ENCODE results near the gene ANGPTL3.

Gene ANGPTL3

GRCh38 chr1:62625415-62625814, 28.1 kb downstream of the ANGPTL3 start:
- no peak for DNase-seq (ENCODE audit: low read depth in 2 of 2)

GRCh38 chr1:62628506-62628905, 31.2 kb downstream of the ANGPTL3 start:
- DNase-seq (ENCODE audit: low read depth in 2 of 2) = no peak

- DNase-seq (ENCODE audit: low read depth in 2 of 2) = no peak
Observed at GRCh38 chr1:62637392-62638105, 40.2 kb downstream of the ANGPTL3 start.

GRCh38 chr1:62643283-62643682, 46.0 kb downstream of the ANGPTL3 start:
- no peak for DNase-seq (ENCODE audit: low read depth in 2 of 2)

- DNase-seq (ENCODE audit: low read depth in 2 of 2) = no peak
Observed at GRCh38 chr1:62652387-62652786, 55.1 kb downstream of the ANGPTL3 start.

- no peak for DNase-seq (ENCODE audit: low read depth in 2 of 2)
Observed at GRCh38 chr1:62654744-62655143, 57.4 kb downstream of the ANGPTL3 start.
